HCT116 (cell line): ENCODE measurements around the gene ENTPD8.
A peak's percentile ranks its signal among the peaks of the same experiment; 100 is the strongest.

Experiments
- EZH2 ChIP-seq: fragments of 200-600 bp; sonication (generic); IDR thresholded peaks from 2 replicates; pipeline ENCODE4 v1.6.1; 2017; ENCODE audit warnings: antibody characterized with exemption, mixed run types
- SIN3A ChIP-seq: IDR thresholded peaks from 2 replicates; pipeline ENCODE4 v1.6.1; 2012; ENCODE audit warnings: low read depth
- ZNF274 ChIP-seq: fragments of 200-500 bp; sonication (Bioruptor generic); IDR thresholded peaks from 2 replicates; pipeline ENCODE4 v1.6.1; 2014; ENCODE audit warnings: mild to moderate bottlenecking, low read depth, low read length, inconsistent platforms
- TF ChIP-seq, protein P1 (sequence below), 3 experiments: fragments of 200-600 bp in 1 of 3; sonication (generic) in 1 of 3; IDR thresholded peaks in 2 of 3; conservative IDR thresholded peaks in 1 of 3; 2 replicates each; pipeline ENCODE4 v1.5.1; 2012 to 2017; ENCODE audit warnings: low read depth in 2 of 3, low read length in 2 of 3, antibody characterized with exemption in 1 of 3, borderline replicate concordance in 1 of 3, control low read depth in 1 of 3, mild to moderate bottlenecking in 1 of 3, mixed read lengths in 1 of 3, mixed run types in 1 of 3, moderate library complexity in 1 of 3; ENCODE audit not compliant: insufficient read depth in 1 of 3

- TF ChIP-seq, protein P1, sequence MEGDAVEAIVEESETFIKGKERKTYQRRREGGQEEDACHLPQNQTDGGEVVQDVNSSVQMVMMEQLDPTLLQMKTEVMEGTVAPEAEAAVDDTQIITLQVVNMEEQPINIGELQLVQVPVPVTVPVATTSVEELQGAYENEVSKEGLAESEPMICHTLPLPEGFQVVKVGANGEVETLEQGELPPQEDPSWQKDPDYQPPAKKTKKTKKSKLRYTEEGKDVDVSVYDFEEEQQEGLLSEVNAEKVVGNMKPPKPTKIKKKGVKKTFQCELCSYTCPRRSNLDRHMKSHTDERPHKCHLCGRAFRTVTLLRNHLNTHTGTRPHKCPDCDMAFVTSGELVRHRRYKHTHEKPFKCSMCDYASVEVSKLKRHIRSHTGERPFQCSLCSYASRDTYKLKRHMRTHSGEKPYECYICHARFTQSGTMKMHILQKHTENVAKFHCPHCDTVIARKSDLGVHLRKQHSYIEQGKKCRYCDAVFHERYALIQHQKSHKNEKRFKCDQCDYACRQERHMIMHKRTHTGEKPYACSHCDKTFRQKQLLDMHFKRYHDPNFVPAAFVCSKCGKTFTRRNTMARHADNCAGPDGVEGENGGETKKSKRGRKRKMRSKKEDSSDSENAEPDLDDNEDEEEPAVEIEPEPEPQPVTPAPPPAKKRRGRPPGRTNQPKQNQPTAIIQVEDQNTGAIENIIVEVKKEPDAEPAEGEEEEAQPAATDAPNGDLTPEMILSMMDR (IDR thresholded peaks at IDR 0.05 in 2 of 3, conservative IDR thresholded peaks at IDR 0.05 in 1 of 3; ENCODE audit: borderline replicate concordance in 1 of 3, insufficient read depth in 1 of 3, low read depth in 2 of 3, low read length in 2 of 3), result peak in 2 of 3 experiments; percentile 22 to 23; a peak in 1 of 6 replicates
- TF ChIP-seq ZNF274 (no peak), EZH2 (no peak), SIN3A (no peak)
Observed at GRCh38 chr9:137444106-137444790, 3.1 kb upstream of the ENTPD8 start.
